NCI-H2227 (cell line): Measurements from ENCODE around the gene ADCY4.
A peak's percentile ranks its signal among the peaks of the same experiment; 100 is the strongest.
"Not testable (repeated sequence)": the region's sequence is repeated elsewhere in the genome, so short reads cannot be mapped to it uniquely, and the experiment has no call there.

ENCODE experiments used
- DNase-seq: peaks from one replicate; lab custom pipeline; 2025; ENCODE audit not compliant: unreplicated experiment; lab: John Stamatoyannopoulos, UW

Gene ADCY4

GRCh38 chr14:24334431-24335291, at the start of gene ADCY4:
TSS of gene ADCY4 (minus strand) at chr14:24335071. CDS start at chr14:24334652, 419 bp downstream.
- DNase-seq: no peak

- DNase-seq: no peak
Observed at GRCh38 chr14:24384169-24384568, 49.3 kb upstream of the ADCY4 start.

- DNase-seq: no peak
Observed at GRCh38 chr14:24382064-24382371, 47.1 kb upstream of the ADCY4 start.

DNA sequence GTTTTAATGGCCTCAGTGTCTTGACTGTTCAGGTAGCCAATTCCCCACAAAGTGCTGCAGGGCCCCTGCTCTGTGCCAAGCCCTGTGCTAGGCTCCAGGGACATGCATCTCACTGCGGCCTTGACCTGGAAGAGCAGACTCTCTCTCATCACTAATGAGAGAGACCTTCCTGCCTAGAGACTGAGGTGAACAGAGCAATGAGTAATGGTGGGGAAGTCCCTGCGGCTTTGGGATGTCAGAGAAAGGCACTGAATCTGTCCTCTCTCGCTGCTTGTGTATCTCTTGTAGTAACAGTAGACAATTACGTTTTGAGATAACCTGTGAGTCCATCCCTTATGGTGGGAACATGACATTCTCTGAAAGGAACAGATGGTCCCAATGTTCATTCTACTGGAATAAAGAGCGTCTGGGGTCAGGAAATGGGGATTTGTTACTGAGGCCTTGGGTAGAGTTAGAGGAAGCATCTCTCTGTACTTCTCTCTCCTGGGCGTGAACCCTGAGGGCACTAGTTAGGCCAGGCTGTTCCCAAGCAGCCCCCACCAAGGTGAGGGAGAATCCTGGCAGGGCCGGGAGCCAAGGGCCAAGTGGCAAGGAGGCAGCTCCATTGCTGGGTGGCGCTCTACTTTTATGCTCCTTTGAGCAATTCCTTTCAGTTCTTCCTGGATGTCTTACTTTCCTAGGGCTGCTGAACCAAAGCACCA, 46.6 kb upstream of the ADCY4 start:
- DNase-seq: no peak

DNA sequence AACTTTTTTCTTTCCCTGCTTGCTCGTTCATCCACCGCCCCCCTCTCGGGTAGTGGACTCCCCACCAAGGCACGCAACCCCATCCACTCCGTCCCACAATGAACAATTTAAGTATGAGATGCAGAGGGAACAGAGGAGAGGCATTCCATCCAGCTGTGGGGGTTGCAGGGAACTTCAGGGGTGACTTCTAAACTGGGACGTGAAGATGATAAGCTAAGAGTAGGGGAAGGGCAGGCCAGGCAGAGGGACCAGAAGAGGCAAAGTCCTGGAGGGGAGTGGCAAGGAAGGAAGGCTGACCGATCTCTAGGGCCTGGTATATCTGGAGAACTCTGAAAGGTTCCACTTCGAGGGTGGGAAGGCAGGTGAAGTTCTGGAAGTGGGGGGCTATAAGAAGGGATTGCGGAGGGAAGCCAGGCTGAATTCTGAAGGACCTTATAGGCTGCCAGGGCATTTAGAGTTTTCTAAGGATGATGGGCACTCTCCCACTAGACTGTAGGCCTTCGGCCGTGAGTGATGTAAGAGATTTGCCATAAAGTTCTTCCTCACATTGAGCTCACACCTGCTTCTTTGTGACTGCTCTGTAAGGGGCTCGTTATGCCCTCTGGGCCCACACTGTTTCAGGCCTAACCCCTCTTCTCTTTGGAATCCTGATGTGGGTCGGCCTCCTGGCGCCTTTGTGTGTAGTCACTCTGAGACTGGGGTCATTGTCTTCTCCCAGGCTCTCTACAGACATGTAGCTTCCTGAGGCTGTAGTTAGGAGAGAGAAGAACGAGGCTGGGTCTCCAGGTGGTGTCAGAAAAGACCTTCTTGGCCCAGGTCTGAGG, 45.2 kb upstream of the ADCY4 start:
- no peak for DNase-seq

- no peak for DNase-seq
Observed at GRCh38 chr14:24378981-24379906, 44.4 kb upstream of the ADCY4 start.

DNA sequence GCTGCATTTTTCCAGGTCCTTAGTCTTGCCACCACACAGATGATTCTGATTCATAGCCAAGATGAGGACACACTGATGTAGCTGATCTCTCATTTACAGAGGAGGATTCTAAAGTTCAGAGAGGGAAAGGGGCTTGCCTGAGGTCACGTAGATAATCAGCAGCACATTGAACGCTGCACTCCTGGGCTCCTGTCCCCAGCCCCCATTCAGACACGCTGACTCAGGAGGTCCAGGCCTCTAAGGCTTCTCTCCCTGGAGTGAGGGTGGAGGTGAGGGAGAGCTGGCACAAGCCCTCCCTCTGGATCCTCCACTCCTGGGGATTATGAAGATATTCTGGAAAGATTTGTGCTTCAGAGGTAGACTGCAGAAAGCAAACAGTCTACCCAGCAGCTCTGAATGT, 43.5 kb upstream of the ADCY4 start:
- no peak for DNase-seq

- no peak for DNase-seq
Observed at GRCh38 chr14:24377657-24378056, 42.8 kb upstream of the ADCY4 start.

DNA sequence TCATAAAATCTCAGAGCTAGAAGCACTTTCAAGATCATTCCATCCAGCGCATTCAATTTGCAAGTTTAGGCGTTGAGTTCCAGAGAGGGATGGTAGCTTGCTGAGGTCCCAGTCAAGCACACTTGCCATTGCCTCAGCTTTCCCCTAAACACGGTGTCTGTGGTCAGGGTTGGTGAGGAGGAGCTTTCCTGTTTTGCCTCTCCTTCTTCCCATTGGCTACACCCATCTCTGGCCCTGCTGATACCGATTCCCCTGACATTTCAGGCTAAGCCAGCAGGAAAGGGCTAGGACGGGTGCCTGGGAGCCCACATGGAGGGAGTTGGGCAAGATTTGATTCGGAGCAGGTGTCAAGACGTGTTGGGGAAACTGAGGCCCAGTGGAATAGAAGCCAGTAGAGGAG, 42.3 kb upstream of the ADCY4 start:
- DNase-seq: no peak

GRCh38 chr14:24376448-24377070, 41.7 kb upstream of the ADCY4 start:
- DNase-seq: no peak

DNA sequence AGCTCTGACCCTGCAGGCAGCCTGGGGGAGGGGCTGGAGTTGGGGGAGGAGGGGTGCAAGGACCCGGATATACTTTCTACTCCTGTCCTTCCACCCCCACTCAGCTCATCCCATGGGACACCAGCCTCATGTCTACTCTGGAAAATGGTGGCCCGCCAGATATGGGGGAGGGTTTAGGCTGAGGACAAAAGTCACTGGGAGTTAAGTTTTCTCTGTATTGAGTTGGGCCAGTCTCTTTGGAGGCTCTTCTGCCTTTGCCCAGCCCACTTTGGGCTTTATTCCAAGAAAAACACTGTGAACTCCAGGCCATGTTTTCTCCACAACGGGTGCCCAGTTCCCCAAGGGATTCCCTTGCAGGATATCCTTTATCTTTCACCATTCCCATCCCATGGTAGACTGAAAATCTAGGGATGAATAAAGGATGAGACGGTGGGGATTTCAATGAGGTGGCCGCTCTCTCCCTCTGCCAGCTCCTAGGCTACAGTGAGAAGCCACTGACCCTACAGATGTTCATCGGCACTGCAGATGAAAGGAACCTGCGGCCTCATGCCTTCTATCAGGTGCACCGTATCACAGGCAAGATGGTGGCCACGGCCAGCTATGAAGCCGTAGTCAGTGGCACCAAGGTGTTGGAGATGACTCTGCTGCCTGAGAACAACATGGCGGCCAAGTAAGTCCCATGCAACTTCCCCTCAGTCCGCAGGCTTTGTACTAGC, 38.0 kb upstream of the ADCY4 start:
- no peak for DNase-seq

GRCh38 chr14:24371605-24372004, 36.7 kb upstream of the ADCY4 start:
- not testable (repeated sequence) for DNase-seq

GRCh38 chr14:24370748-24371147, 35.9 kb upstream of the ADCY4 start:
- DNase-seq: no peak

DNA sequence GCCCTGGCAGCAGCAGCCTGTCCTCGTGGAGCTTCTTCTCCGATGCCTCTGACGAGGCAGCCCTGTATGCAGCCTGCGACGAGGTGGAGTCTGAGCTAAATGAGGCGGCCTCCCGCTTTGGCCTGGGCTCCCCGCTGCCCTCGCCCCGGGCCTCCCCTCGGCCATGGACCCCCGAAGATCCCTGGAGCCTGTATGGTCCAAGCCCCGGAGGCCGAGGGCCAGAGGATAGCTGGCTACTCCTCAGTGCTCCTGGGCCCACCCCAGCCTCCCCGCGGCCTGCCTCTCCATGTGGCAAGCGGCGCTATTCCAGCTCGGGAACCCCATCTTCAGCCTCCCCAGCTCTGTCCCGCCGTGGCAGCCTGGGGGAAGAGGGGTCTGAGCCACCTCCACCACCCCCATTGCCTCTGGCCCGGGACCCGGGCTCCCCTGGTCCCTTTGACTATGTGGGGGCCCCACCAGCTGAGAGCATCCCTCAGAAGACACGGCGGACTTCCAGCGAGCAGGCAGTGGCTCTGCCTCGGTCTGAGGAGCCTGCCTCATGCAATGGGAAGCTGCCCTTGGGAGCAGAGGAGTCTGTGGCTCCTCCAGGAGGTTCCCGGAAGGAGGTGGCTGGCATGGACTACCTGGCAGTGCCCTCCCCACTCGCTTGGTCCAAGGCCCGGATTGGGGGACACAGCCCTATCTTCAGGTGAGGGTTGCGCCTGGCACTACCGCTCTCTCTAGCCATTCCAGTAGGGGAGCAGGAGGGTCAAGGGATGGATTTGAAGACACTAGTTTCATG, 35.2 kb upstream of the ADCY4 start:
- no peak for DNase-seq

DNA sequence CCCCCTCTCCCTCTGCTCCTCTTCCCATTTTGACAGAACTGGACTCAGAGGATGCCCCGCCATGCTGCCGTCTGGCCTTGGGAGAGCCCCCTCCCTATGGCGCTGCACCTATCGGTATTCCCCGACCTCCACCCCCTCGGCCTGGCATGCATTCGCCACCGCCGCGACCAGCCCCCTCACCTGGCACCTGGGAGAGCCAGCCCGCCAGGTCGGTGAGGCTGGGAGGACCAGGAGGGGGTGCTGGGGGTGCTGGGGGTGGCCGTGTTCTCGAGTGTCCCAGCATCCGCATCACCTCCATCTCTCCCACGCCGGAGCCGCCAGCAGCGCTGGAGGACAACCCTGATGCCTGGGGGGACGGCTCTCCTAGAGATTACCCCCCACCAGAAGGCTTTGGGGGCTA, 34.6 kb upstream of the ADCY4 start:
- no peak for DNase-seq

- DNase-seq: peak; percentile 87
Observed at GRCh38 chr14:24368562-24369252, 33.8 kb upstream of the ADCY4 start.

GRCh38 chr14:24368212-24368561, 33.3 kb upstream of the ADCY4 start:
- DNase-seq: peak; percentile 51

- DNase-seq: peak; percentile 91
Observed at GRCh38 chr14:24367514-24368211, 32.8 kb upstream of the ADCY4 start, which contains the start of gene NFATC4. TSS of gene NFATC4 (plus strand) at chr14:24368184. CDS start at chr14:24368341, 157 bp downstream.
